PFSK-1 (cell line): ENCODE measurements around the gene ENTHD1.

Experiments
- POLR2AphosphoS5 ChIP-seq: IDR thresholded peaks from 2 replicates; pipeline ENCODE4 v1.6.1; 2012; ENCODE audit warnings: low read depth, mild to moderate bottlenecking, control low read depth, low read length, moderate library complexity
- SIN3A ChIP-seq: IDR thresholded peaks from 2 replicates; pipeline ENCODE4 v1.6.1; 2012; ENCODE audit warnings: mild to moderate bottlenecking, low read length, moderate library complexity, borderline replicate concordance; ENCODE audit not compliant: insufficient read depth
- TAF1 ChIP-seq: IDR thresholded peaks from 2 replicates; pipeline ENCODE4 v1.6.1; 2012; ENCODE audit warnings: low read length, control low read depth, borderline replicate concordance; ENCODE audit not compliant: insufficient read depth
- TF ChIP-seq, protein P1 (sequence below), 2 experiments: IDR thresholded peaks; 2 replicates each; pipeline versions ENCODE4 v1.6.1 to v1.8.0; 2011 to 2012; ENCODE audit warnings: low read depth in 2 of 2, low read length in 2 of 2, control low read depth in 1 of 2, inconsistent platforms in 1 of 2, mild to moderate bottlenecking in 1 of 2, moderate library complexity in 1 of 2; ENCODE audit not compliant: insufficient read depth in 1 of 2

DNA sequence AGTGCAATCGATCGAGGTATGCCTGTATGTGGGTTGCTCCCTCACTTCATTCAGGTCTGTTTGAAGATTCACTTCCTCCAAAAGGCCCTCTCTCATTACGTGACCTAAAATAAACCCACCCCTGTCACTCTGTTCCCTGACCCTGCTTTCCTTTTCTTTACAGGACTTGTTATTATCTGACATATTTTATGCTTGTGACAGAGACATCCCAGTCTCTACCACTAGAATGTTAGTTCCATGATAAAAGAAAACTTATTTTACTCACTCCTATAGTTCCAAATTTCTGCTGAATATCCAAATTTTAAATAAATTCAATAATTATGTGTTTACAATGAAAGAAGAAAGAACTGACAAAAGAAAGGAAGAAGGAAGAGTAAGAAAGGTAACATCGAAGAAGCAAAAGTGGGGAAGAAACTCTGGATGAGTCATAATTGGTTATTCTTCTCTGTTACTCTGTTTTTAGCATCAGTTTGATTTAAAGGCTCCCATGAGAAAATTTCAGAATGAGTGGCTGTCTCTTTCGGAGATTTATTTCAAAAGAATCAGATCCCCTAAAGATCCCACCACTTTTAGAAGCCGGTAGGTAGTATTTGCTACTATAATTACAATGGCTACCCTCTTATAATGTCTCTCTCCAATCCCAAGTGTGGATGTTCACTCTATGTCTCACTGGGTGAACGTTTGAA, 33.5 kb downstream of the ENTHD1 start:
- TF ChIP-seq, protein P1, sequence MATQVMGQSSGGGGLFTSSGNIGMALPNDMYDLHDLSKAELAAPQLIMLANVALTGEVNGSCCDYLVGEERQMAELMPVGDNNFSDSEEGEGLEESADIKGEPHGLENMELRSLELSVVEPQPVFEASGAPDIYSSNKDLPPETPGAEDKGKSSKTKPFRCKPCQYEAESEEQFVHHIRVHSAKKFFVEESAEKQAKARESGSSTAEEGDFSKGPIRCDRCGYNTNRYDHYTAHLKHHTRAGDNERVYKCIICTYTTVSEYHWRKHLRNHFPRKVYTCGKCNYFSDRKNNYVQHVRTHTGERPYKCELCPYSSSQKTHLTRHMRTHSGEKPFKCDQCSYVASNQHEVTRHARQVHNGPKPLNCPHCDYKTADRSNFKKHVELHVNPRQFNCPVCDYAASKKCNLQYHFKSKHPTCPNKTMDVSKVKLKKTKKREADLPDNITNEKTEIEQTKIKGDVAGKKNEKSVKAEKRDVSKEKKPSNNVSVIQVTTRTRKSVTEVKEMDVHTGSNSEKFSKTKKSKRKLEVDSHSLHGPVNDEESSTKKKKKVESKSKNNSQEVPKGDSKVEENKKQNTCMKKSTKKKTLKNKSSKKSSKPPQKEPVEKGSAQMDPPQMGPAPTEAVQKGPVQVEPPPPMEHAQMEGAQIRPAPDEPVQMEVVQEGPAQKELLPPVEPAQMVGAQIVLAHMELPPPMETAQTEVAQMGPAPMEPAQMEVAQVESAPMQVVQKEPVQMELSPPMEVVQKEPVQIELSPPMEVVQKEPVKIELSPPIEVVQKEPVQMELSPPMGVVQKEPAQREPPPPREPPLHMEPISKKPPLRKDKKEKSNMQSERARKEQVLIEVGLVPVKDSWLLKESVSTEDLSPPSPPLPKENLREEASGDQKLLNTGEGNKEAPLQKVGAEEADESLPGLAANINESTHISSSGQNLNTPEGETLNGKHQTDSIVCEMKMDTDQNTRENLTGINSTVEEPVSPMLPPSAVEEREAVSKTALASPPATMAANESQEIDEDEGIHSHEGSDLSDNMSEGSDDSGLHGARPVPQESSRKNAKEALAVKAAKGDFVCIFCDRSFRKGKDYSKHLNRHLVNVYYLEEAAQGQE (IDR thresholded peaks at IDR 0.05; ENCODE audit: insufficient read depth in 1 of 2, low read depth in 2 of 2, low read length in 2 of 2), result no peak
- no peak for TF ChIP-seq POLR2AphosphoS5
- TF ChIP-seq SIN3A, result no peak
- no peak for TF ChIP-seq TAF1
